Measurements from ENCODE around the gene VAV3. TPM values are rescaled to one million over a fixed set of nuclear protein-coding genes. Genes with fewer than 3 reads are reported as not detected.

Gene VAV3
- total RNA-seq, 2 experiments from 2014 or later = 1.2 to 1.3 TPM

GRCh38 chr1:107833061-107833460 lies 131.9 kb downstream of the VAV3 start:
- Mint-ChIP-seq H3K4me1 (peaks cover 38% of the 10 kb centered on the region), H3K36me3 (ENCODE audit: low read depth) (peaks cover 12% of the 10 kb centered on the region), H3K9me3 (peaks cover 23% of the 10 kb centered on the region), H3K27me3 (no peaks in the 10 kb centered on the region), H3K27ac (no peak overlapping the region), H3K4me3 (no peak overlapping the region)
- no peak for DNase-seq
- ChIA-PET POLR2A (interaction anchor here (0.7 kb wide), 1 partner anchor 103 kb away, joined by 3 read pairs; no protein-coding TSS in a partner anchor), CTCF (interaction anchor here (0.6 to 0.8 kb wide), 2 partner anchors 9 to 50 kb away, joined by 3 to 5 read pairs; no protein-coding TSS in a partner anchor)

GRCh38 chr1:107831921-107832320 lies 133.1 kb downstream of the VAV3 start:
- no peak for DNase-seq
- peaks cover 38% of the 10 kb centered on the region for H3K4me1 Mint-ChIP-seq
- ChIA-PET CTCF (interaction anchor here (0.6 to 1.7 kb wide), 2 partner anchors 16 to 40 kb away, joined by 3 to 4 read pairs; no protein-coding TSS in a partner anchor), POLR2A (no interaction called here)
- H3K4me3 Mint-ChIP-seq = no peak overlapping the region
- no peaks in the 10 kb centered on the region for H3K27me3 Mint-ChIP-seq
- H3K9me3 Mint-ChIP-seq = peaks cover 17% of the 10 kb centered on the region
- peaks cover 6% of the 10 kb centered on the region for H3K36me3 Mint-ChIP-seq (ENCODE audit: low read depth)
- peak overlapping the region; percentile 42 for H3K27ac Mint-ChIP-seq

GRCh38 chr1:107830526-107830925 lies 134.5 kb downstream of the VAV3 start:
- Mint-ChIP-seq H3K27me3 (no peaks in the 10 kb centered on the region), H3K27ac (no peak overlapping the region), H3K4me3 (no peak overlapping the region), H3K36me3 (ENCODE audit: low read depth) (peaks cover 4% of the 10 kb centered on the region), H3K9me3 (peaks cover 6% of the 10 kb centered on the region), H3K4me1 (peaks cover 33% of the 10 kb centered on the region)
- ChIA-PET POLR2A (no interaction called here), CTCF (interaction anchor here (0.6 to 1.7 kb wide), 2 partner anchors 15 to 28 kb away, joined by 3 read pairs; no protein-coding TSS in a partner anchor)
- no peak for DNase-seq

GRCh38 chr1:107830075-107830474 lies 134.9 kb downstream of the VAV3 start:
- Mint-ChIP-seq H3K4me3 (no peak overlapping the region), H3K27me3 (no peaks in the 10 kb centered on the region), H3K27ac (peak overlapping the region; percentile 4)

GRCh38 chr1:107829036-107829770 lies 135.8 kb downstream of the VAV3 start:
- peak overlapping the region; percentile 68 for H3K27ac Mint-ChIP-seq
- CTCF ChIA-PET = no interaction called here
- POLR2A ChIA-PET = no interaction called here

More at GRCh38 chr1:107830075-107830474, 134.9 kb downstream of the VAV3 start:
- peaks cover 6% of the 10 kb centered on the region for H3K9me3 Mint-ChIP-seq
- no peak for DNase-seq
- H3K4me1 Mint-ChIP-seq = peaks cover 33% of the 10 kb centered on the region
- POLR2A ChIA-PET = no interaction called here
- H3K36me3 Mint-ChIP-seq (ENCODE audit: low read depth) = peaks cover 4% of the 10 kb centered on the region
- CTCF ChIA-PET = no interaction called here

GRCh38 chr1:107824946-107825345 lies 140.0 kb downstream of the VAV3 start:
- peaks cover 15% of the 10 kb centered on the region for H3K9me3 Mint-ChIP-seq
- ChIA-PET CTCF (no interaction called here), POLR2A (no interaction called here)
- no peaks in the 10 kb centered on the region for H3K27me3 Mint-ChIP-seq
- peaks cover 9% of the 10 kb centered on the region for H3K36me3 Mint-ChIP-seq (ENCODE audit: low read depth)
- peaks cover 24% of the 10 kb centered on the region for H3K4me1 Mint-ChIP-seq
- no peak for DNase-seq
- H3K4me3 Mint-ChIP-seq = no peak overlapping the region
- no peak overlapping the region for H3K27ac Mint-ChIP-seq

More at GRCh38 chr1:107829036-107829770, 135.8 kb downstream of the VAV3 start:
- Mint-ChIP-seq H3K36me3 (ENCODE audit: low read depth) (peaks cover 4% of the 10 kb centered on the region), H3K4me1 (peaks cover 33% of the 10 kb centered on the region), H3K4me3 (peak overlapping the region; percentile 35), H3K27me3 (no peaks in the 10 kb centered on the region), H3K9me3 (peaks cover 6% of the 10 kb centered on the region)
- DNase-seq = no peak

DNA sequence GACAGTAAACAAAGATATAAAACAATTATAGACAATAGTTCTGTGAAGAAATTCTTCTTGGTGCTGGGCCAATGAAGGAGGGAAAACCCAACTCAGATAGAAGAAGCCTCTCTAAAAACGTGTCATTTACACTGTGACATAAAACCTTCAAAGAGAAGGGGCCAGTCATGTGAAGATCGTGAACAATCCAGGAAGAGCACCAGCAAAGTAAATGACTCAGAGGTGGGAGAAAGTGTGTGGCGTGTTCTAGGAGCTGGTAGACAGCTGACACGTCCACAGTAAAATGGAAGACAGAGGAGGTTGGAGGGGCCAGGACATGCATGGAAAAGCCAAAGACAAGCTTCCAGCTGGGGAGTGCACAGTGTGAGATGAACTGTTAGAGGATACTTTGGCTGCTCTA lies 143.6 kb downstream of the VAV3 start:
- ChIA-PET POLR2A (no interaction called here), CTCF (interaction anchor here (0.7 kb wide), 1 partner anchor 47 kb away, joined by 3 read pairs; no protein-coding TSS in a partner anchor)
- Mint-ChIP-seq H3K9me3 (peaks cover 12% of the 10 kb centered on the region), H3K27me3 (no peaks in the 10 kb centered on the region), H3K36me3 (ENCODE audit: low read depth) (peaks cover 9% of the 10 kb centered on the region), H3K4me3 (no peak overlapping the region), H3K27ac (no peak overlapping the region), H3K4me1 (peaks cover 7% of the 10 kb centered on the region)
- DNase-seq = no peak

DNA sequence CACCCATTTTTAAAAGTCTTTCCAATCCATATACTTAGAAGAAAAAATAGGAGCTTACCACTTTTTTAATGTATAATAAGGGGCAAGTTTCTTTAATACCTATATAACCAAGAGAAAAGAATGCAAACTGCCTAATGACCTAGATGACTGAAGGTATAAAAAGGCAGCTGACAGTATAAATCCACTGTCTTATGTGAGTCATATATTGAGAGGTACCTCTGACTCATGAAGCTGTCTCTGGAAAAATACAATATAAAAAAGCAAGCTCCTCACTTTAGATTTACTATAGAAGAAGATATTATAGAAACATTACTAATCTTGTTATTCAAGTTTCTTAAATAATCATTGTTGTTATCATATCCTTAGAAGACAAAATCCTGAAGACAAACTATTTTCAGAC lies 144.2 kb downstream of the VAV3 start:
- Mint-ChIP-seq H3K36me3 (ENCODE audit: low read depth) (peaks cover 9% of the 10 kb centered on the region), H3K4me1 (peaks cover 7% of the 10 kb centered on the region), H3K9me3 (peaks cover 12% of the 10 kb centered on the region), H3K27ac (no peak overlapping the region), H3K27me3 (no peaks in the 10 kb centered on the region), H3K4me3 (no peak overlapping the region)
- no peak for DNase-seq
- POLR2A ChIA-PET = no interaction called here
- CTCF ChIA-PET = no interaction called here

- Mint-ChIP-seq H3K27ac (no peak overlapping the region), H3K36me3 (ENCODE audit: low read depth) (peaks cover 9% of the 10 kb centered on the region), H3K9me3 (peaks cover 4% of the 10 kb centered on the region), H3K4me3 (no peak overlapping the region), H3K4me1 (peaks cover 7% of the 10 kb centered on the region), H3K27me3 (no peaks in the 10 kb centered on the region)
- no peak for DNase-seq
- POLR2A ChIA-PET = no interaction called here
- CTCF ChIA-PET = interaction anchor here (1.4 kb wide), 1 partner anchor 17 kb away, joined by 3 read pairs; no protein-coding TSS in a partner anchor
Measured at GRCh38 chr1:107817935-107818334, 147.0 kb downstream of the VAV3 start.

DNA sequence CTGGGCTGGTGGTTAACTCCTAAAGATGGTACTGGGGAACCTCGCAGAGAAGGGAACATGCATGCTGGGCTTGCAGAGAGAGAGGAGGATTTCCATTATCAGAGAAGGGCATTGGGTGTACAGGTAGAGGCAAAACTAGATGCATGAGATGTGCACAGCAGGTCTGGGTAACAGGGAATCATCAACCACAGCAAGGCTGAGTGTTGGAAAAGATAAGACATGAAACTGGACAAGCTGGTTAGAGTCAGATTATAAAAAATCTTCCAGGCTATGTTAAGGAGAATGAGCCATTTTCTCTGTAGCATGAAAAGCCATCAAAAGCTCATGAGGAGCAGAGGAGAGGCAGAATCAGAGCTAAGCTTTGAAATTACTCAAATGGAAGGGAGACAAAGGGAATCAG lies 147.8 kb downstream of the VAV3 start:
- Mint-ChIP-seq H3K9me3 (peaks cover 4% of the 10 kb centered on the region), H3K27me3 (no peaks in the 10 kb centered on the region), H3K4me3 (no peak overlapping the region), H3K36me3 (ENCODE audit: low read depth) (peaks cover 7% of the 10 kb centered on the region), H3K4me1 (peaks cover 7% of the 10 kb centered on the region), H3K27ac (no peak overlapping the region)
- no peak for DNase-seq
- CTCF ChIA-PET = interaction anchor here (1.4 kb wide), 1 partner anchor 18 kb away, joined by 3 read pairs; no protein-coding TSS in a partner anchor
- POLR2A ChIA-PET = no interaction called here

DNA sequence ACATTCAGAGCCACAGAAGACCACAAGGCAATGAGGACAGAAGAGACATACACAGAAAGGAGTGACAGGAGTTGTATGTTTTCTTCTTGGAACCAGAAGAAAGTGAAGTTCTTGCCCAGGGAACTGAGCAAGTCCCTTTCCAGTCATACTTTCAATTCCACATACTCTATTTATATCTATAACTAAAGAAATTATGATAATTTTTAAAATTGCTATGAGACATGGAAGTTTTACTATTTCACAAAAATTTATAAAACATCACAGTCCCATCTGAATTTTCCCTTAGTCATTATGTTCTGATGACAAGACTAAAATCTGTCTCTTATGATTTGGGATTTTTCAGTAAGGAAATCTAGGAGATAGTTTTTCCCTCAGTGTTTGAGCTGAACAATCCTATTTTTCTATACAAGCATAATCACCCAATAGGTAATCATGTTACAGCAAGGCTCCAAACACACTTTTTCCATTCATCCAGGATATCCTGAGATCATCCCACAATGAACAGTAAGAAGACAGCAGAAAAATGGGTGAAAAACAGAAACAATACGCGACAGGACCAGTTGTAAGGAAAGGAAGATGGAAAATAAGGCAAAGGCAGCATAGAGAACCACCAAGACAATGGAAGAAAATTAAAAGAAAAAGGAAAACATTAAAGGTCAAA lies 154.6 kb downstream of the VAV3 start:
- peaks cover under 1% of the 10 kb centered on the region for H3K9me3 Mint-ChIP-seq
- CTCF ChIA-PET = no interaction called here
- POLR2A ChIA-PET = no interaction called here
- H3K4me3 Mint-ChIP-seq = no peak overlapping the region
- H3K27me3 Mint-ChIP-seq = peaks cover 6% of the 10 kb centered on the region
- no peak overlapping the region for H3K27ac Mint-ChIP-seq
- DNase-seq = no peak
- peaks cover 5% of the 10 kb centered on the region for H3K36me3 Mint-ChIP-seq (ENCODE audit: low read depth)
- H3K4me1 Mint-ChIP-seq = peaks cover 4% of the 10 kb centered on the region

DNA sequence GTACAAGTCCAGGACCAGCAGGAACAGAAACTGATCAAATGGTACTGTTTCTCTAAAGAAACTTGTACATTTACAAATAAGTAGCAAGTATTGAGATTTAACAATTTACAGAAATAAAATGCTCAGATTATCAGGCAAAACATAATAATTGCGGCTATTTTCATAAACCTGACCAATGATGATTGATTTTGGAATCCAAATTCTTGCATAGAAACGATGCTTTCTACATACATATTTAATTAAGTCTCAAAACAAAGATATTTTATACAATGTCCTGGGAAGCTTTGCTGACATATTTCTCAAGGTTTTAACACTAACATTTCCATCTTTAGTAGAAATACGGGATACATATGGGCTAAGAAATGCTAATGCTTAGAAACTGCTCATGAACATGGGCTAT lies 157.1 kb downstream of the VAV3 start:
- H3K36me3 Mint-ChIP-seq (ENCODE audit: low read depth) = peaks cover 15% of the 10 kb centered on the region
- H3K27me3 Mint-ChIP-seq = peaks cover 6% of the 10 kb centered on the region
- no peak for DNase-seq
- H3K27ac Mint-ChIP-seq = no peak overlapping the region
- H3K4me3 Mint-ChIP-seq = no peak overlapping the region
- CTCF ChIA-PET = no interaction called here
- H3K4me1 Mint-ChIP-seq = peaks cover 29% of the 10 kb centered on the region
- H3K9me3 Mint-ChIP-seq = peaks cover 6% of the 10 kb centered on the region
- POLR2A ChIA-PET = no interaction called here

GRCh38 chr1:107807405-107807804 lies 157.6 kb downstream of the VAV3 start:
- Mint-ChIP-seq H3K9me3 (peaks cover 8% of the 10 kb centered on the region), H3K27me3 (peaks cover 6% of the 10 kb centered on the region), H3K4me1 (peaks cover 34% of the 10 kb centered on the region), H3K27ac (no peak overlapping the region), H3K4me3 (no peak overlapping the region), H3K36me3 (ENCODE audit: low read depth) (peaks cover 15% of the 10 kb centered on the region)
- ChIA-PET CTCF (no interaction called here), POLR2A (no interaction called here)
- DNase-seq = no peak
